Cardiac muscle cell (in vitro differentiated cells and primary cell): Measurements from ENCODE around the gene CAPN10. TPM values are rescaled to one million over a fixed set of nuclear protein-coding genes. Genes with fewer than 3 reads are reported as not detected.

ENCODE experiments used
- DNase-seq, 2 donors: peaks; one replicate each; pipeline versions ENCODE4 v3.0.0 to v3.0.0-alpha.2; 2010 to 2017; ENCODE audit warnings: low read depth in 1 of 2, low spot score in 1 of 2
- H3K27ac ChIP-seq: fragments of 200-600 bp; sonication (generic); 2 replicates; pipeline ENCODE4 v1.5.1; 2016
- H3K27me3 ChIP-seq: fragments of 200-600 bp; sonication (generic); 2 replicates; pipeline ENCODE4 v1.6.0; 2016; ENCODE audit warnings: control low read depth
- H3K36me3 ChIP-seq: fragments of 200-600 bp; sonication (generic); 2 replicates; pipeline ENCODE4 v1.5.1; 2016; ENCODE audit warnings: control low read depth
- H3K4me1 ChIP-seq: fragments of 200-600 bp; sonication (generic); 2 replicates; pipeline ENCODE4 v1.8.1; 2017; ENCODE audit warnings: low read depth, mild to moderate bottlenecking, mixed run types
- H3K4me3 ChIP-seq: fragments of 200-600 bp; sonication (generic); 2 replicates; pipeline ENCODE4 v1.5.1; 2016; ENCODE audit warnings: mild to moderate bottlenecking
- H3K9me3 ChIP-seq: fragments of 200-600 bp; sonication (generic); 2 replicates; pipeline ENCODE4 v1.5.1; 2017; ENCODE audit warnings: low read depth, mild to moderate bottlenecking, control low read depth
- polyA plus RNA-seq: library from polyadenylated mRNA; unstranded; fragments of >200 nt; fragmentation: Nextera tagmentation; extraction: Ambion mirVana; gene quantifications from 2 replicates; pipeline ENCODE4 v1.2.1, GENCODE V29; 2016
- total RNA-seq: library from RNA; depleted of rRNA; stranded (reverse); fragments of >200 nt; gene quantifications from 2 replicates; pipeline ENCODE4 v1.2.3, GENCODE V29; 2016
- TF ChIP-seq, protein P1 (sequence below): IDR thresholded peaks from 2 replicates; pipeline ENCODE4 v1.5.1; 2012; ENCODE audit warnings: low read depth, mild to moderate bottlenecking, low read length

CAPN10 gene
- total and polyA plus RNA-seq, 2 experiments from 2014 or later: 60.8 to 62.8 TPM

DNA sequence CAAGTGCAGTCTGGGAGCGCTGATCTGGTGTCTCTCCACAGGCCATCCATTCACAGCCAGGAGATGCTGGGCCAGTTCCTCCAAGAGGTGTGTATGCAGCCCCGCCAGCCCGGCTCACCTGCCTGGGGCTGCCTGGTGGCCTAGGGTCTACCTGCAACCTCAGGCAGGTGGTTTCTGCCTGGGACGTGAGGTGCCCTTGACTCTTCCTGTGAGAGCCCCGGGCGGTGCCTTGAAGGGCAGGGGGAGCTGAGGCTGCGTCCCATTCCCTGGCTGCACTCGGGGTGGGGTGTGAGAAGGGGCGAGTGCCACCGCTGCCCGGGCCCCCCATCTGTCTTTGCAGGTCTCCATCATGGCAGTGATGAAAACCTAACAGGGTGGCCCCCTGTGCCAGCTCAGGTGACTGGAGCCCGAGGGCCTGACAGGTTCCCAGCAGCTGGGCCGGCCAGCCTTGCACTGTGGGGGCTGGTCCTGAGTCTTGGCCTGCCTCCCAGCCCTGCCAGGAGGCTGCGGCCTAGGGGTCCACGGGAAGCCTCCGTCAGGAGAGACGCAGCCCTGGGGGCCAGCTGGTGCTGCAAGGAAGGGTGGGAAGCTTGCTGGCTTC, 11.9 kb downstream of the CAPN10 start:
- Histone ChIP-seq H3K4me3 (no peak overlapping the region), H3K27ac (no peak overlapping the region), H3K9me3 (no peaks in the 10 kb centered on the region), H3K27me3 (no peaks in the 10 kb centered on the region), H3K4me1 (no peaks in the 10 kb centered on the region), H3K36me3 (peaks cover 3% of the 10 kb centered on the region)
- DNase-seq: no peak
- TF ChIP-seq, protein P1, sequence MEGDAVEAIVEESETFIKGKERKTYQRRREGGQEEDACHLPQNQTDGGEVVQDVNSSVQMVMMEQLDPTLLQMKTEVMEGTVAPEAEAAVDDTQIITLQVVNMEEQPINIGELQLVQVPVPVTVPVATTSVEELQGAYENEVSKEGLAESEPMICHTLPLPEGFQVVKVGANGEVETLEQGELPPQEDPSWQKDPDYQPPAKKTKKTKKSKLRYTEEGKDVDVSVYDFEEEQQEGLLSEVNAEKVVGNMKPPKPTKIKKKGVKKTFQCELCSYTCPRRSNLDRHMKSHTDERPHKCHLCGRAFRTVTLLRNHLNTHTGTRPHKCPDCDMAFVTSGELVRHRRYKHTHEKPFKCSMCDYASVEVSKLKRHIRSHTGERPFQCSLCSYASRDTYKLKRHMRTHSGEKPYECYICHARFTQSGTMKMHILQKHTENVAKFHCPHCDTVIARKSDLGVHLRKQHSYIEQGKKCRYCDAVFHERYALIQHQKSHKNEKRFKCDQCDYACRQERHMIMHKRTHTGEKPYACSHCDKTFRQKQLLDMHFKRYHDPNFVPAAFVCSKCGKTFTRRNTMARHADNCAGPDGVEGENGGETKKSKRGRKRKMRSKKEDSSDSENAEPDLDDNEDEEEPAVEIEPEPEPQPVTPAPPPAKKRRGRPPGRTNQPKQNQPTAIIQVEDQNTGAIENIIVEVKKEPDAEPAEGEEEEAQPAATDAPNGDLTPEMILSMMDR: no peak

DNA sequence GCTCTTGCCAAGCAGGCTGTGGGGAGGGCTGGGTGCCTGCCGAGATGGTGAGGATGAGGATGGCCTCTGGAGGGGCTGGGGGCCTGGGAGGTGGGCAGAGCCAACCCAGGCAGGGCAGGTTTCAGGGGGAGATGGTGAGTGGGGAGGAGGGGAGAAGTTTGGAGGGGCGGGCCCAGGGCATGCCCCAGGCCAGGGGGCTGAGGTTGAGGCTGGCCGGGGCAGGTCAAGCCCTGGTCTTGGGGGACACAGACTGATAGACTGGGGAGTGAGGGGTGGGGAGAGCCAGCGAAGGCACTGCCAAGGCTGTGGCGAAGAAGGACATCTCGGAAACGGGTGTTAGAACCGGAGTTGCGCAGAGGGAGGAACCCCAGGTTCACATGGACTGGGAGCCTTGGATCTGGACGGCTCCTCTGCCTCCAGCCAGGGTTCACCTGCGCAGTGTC, 12.6 kb downstream of the CAPN10 start:
- Histone ChIP-seq H3K9me3 (no peaks in the 10 kb centered on the region), H3K4me1 (no peaks in the 10 kb centered on the region), H3K27me3 (no peaks in the 10 kb centered on the region), H3K36me3 (peaks cover 3% of the 10 kb centered on the region), H3K4me3 (no peak overlapping the region), H3K27ac (no peak overlapping the region)
- no peak for DNase-seq
- TF ChIP-seq, protein P1: no peak

DNA sequence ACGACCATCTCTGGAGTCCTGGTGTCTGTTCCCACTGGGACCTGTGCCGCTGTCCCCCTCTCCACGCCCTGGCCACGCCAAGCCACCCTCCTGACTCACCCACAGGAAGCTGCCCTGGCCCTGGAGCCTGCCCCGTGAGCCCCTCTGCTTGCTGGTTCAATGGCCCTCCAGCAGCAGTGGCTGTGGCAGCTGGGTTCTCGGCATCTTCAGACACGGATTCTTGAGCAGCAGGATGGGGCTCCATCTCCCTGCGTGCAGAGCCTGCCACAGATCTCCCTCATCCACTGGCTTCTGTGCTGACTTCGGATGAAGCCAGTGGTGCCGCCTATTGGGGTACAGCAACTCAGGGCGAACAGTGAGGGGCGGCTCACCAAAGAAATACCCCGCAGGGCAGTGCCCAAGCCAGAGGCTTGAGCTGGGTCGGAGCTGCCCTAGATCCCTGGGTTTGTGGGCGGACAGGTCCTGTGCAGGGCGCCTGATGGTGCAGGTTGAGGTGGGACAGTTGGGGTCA, 14.0 kb downstream of the CAPN10 start:
- Histone ChIP-seq H3K27ac (no peak overlapping the region), H3K9me3 (no peaks in the 10 kb centered on the region), H3K27me3 (no peaks in the 10 kb centered on the region), H3K4me3 (no peak overlapping the region), H3K4me1 (peaks cover 3% of the 10 kb centered on the region), H3K36me3 (peaks cover 3% of the 10 kb centered on the region)
- no peak for DNase-seq
- TF ChIP-seq, protein P1: no peak

DNA sequence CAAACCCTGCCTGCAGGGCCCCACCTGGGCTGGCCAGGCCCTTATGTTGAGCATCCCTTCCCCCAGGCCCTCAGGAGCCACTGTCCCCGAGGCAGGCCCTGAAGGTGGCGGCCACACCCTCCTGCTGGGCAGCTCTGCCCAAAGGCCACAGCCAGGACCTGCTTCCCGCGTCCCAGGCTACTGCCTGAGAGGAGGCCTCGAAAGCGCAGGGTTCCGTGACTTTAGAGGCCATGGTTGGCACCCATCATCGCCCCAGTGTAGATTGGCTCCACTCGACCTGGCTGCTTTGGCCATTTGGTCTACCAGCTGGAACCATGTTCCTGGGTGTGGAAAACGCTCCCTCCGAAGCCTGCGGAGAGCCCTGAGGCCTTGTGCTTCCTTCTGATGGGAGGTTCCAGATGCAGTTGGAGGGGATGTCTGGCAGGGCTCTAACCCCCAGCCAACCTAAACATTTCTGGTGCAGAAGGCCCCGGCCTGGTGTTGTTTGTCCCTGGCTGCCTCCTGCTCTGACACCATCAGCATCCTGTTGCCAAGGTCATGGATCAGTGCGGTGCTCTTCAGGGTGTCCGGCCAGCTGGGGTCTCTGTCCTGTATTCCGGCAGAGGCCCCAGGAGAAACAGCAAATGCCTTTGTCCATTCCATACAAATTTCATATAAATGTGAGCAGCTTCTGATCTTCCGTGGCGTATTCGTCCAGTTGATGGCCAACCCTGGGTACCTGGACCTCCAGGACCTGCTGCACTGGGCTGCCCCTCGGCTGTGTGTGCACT, 14.7 kb downstream of the CAPN10 start:
- no peak for DNase-seq

DNA sequence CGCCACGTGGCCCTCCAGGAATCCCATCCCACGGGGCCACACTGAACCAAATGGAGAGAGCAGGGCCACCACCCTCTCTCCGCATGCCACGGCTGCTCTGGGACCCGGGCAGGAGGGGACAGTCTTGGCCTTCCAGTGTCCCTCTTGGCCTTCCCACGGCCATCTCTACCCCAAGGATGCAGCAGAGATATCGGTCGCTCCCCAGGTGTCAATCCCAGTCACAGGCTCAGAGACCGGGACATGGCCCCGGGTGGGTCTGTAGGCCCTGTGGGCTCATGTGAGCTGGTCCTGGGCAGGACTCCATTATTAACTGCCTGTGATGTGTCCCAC, 15.3 kb downstream of the CAPN10 start:
- no peak for DNase-seq
- Histone ChIP-seq H3K4me1 (peaks cover 3% of the 10 kb centered on the region), H3K4me3 (no peak overlapping the region), H3K36me3 (no peaks in the 10 kb centered on the region), H3K27me3 (no peaks in the 10 kb centered on the region), H3K27ac (no peak overlapping the region), H3K9me3 (no peaks in the 10 kb centered on the region)
- TF ChIP-seq, protein P1: no peak

More for the DNA sequence above, 14.7 kb downstream of the CAPN10 start:
- no peak overlapping the region for H3K4me3 ChIP-seq
- peaks cover 3% of the 10 kb centered on the region for H3K4me1 ChIP-seq
- H3K36me3 ChIP-seq: no peaks in the 10 kb centered on the region
- TF ChIP-seq, protein P1: no peak
- H3K9me3 ChIP-seq: no peaks in the 10 kb centered on the region
- no peak overlapping the region for H3K27ac ChIP-seq
- no peaks in the 10 kb centered on the region for H3K27me3 ChIP-seq
